Muscle layer of duodenum (tissue), 2 donors: Measurements from ENCODE around the gene ACSBG1.

Source experiments
- H3K27ac ChIP-seq: one replicate; pipeline ENCODE4 v1.7.0; 2013; ENCODE audit warnings: mild to moderate bottlenecking, low read length
- H3K27me3 ChIP-seq: one replicate; pipeline ENCODE4 v1.7.0; 2013; ENCODE audit warnings: low read depth, mild to moderate bottlenecking, control low read depth, low read length
- H3K36me3 ChIP-seq, 2 donors: one replicate each; pipeline ENCODE4 v1.7.0; 2013; ENCODE audit warnings: low read length in 2 of 2, control low read depth in 1 of 2, mild to moderate bottlenecking in 1 of 2; ENCODE audit not compliant: insufficient read depth in 2 of 2, control insufficient read depth in 1 of 2
- H3K4me1 ChIP-seq, 2 donors: one replicate each; pipeline ENCODE4 v1.7.0; 2013; ENCODE audit warnings: low read length in 2 of 2, mild to moderate bottlenecking in 2 of 2, control low read depth in 1 of 2, moderate library complexity in 1 of 2; ENCODE audit not compliant: insufficient read depth in 2 of 2, control insufficient read depth in 1 of 2
- H3K4me3 ChIP-seq, 2 donors: one replicate each; pipeline ENCODE4 v1.7.0; 2013; ENCODE audit warnings: low read length in 2 of 2, low read depth in 1 of 2, mild to moderate bottlenecking in 1 of 2
- H3K9me3 ChIP-seq, 2 donors: one replicate each; pipeline ENCODE4 v1.7.0; 2013; ENCODE audit warnings: low read length in 2 of 2, control low read depth in 1 of 2, mild to moderate bottlenecking in 1 of 2; ENCODE audit not compliant: control insufficient read depth in 1 of 2
- donor health status: healthy.

ACSBG1 gene

GRCh38 chr15:78216276-78217104, 17.9 kb downstream of the ACSBG1 start:
- Histone ChIP-seq H3K27ac (peak overlapping the region; percentile 53), H3K4me1 (peaks cover 4 to 9% of the 10 kb centered on the region in 2 donors), H3K36me3 (no peaks in the 10 kb centered on the region), H3K4me3 (no peak overlapping the region), H3K9me3 (no peaks in the 10 kb centered on the region), H3K27me3 (no peaks in the 10 kb centered on the region)

GRCh38 chr15:78213956-78214355, 20.4 kb downstream of the ACSBG1 start:
- Histone ChIP-seq H3K27me3 (no peaks in the 10 kb centered on the region), H3K36me3 (no peaks in the 10 kb centered on the region), H3K9me3 (no peaks in the 10 kb centered on the region), H3K27ac (no peak overlapping the region), H3K4me3 (no peak overlapping the region), H3K4me1 (peaks cover 9 to 13% of the 10 kb centered on the region in 2 donors)

- no peaks in the 10 kb centered on the region for H3K9me3 ChIP-seq
- H3K4me1 ChIP-seq = peaks cover 9 to 13% of the 10 kb centered on the region in 2 donors
- H3K36me3 ChIP-seq = no peaks in the 10 kb centered on the region
- H3K27me3 ChIP-seq = no peaks in the 10 kb centered on the region
- no peak overlapping the region for H3K4me3 ChIP-seq
- H3K27ac ChIP-seq = no peak overlapping the region
These were observed 21.0 kb downstream of the ACSBG1 start for GRCh38 chr15:78213425-78213750.

- Histone ChIP-seq H3K27ac (peak overlapping the region; percentile 29), H3K4me1 (peaks cover 9 to 13% of the 10 kb centered on the region in 2 donors), H3K36me3 (no peaks in the 10 kb centered on the region), H3K27me3 (no peaks in the 10 kb centered on the region), H3K4me3 (no peak overlapping the region), H3K9me3 (no peaks in the 10 kb centered on the region)
These were observed 21.6 kb downstream of the ACSBG1 start for GRCh38 chr15:78212546-78213424.

GRCh38 chr15:78212008-78212407, 22.4 kb downstream of the ACSBG1 start:
- H3K27me3 ChIP-seq = no peaks in the 10 kb centered on the region
- H3K4me1 ChIP-seq = peaks cover 9 to 13% of the 10 kb centered on the region in 2 donors
- H3K4me3 ChIP-seq = no peak overlapping the region
- no peaks in the 10 kb centered on the region for H3K9me3 ChIP-seq
- no peaks in the 10 kb centered on the region for H3K36me3 ChIP-seq
- H3K27ac ChIP-seq = no peak overlapping the region

- Histone ChIP-seq H3K27me3 (no peaks in the 10 kb centered on the region), H3K4me1 (peaks cover 6 to 11% of the 10 kb centered on the region in 2 donors), H3K36me3 (no peaks in the 10 kb centered on the region), H3K4me3 (no peak overlapping the region), H3K27ac (no peak overlapping the region), H3K9me3 (no peaks in the 10 kb centered on the region)
These were observed 23.0 kb downstream of the ACSBG1 start for GRCh38 chr15:78211189-78211921.

- no peaks in the 10 kb centered on the region for H3K36me3 ChIP-seq
- H3K27ac ChIP-seq = no peak overlapping the region
- peaks cover 6 to 9% of the 10 kb centered on the region in 2 donors for H3K4me1 ChIP-seq
- H3K4me3 ChIP-seq = no peak overlapping the region
- H3K27me3 ChIP-seq = no peaks in the 10 kb centered on the region
- no peaks in the 10 kb centered on the region for H3K9me3 ChIP-seq
These were observed 24.0 kb downstream of the ACSBG1 start for GRCh38 chr15:78210349-78210717.

- Histone ChIP-seq H3K4me3 (no peak overlapping the region), H3K4me1 (peaks cover 10 to 12% of the 10 kb centered on the region in 2 donors), H3K36me3 (no peaks in the 10 kb centered on the region), H3K27ac (no peak overlapping the region), H3K9me3 (no peaks in the 10 kb centered on the region), H3K27me3 (no peaks in the 10 kb centered on the region)
These were observed 24.6 kb downstream of the ACSBG1 start for GRCh38 chr15:78209646-78210348.

- H3K4me3 ChIP-seq = no peak overlapping the region
- no peaks in the 10 kb centered on the region for H3K27me3 ChIP-seq
- H3K9me3 ChIP-seq = no peaks in the 10 kb centered on the region
- no peak overlapping the region for H3K27ac ChIP-seq
- H3K36me3 ChIP-seq = no peaks in the 10 kb centered on the region
- H3K4me1 ChIP-seq = peaks cover 12 to 17% of the 10 kb centered on the region in 2 donors
These were observed 25.3 kb downstream of the ACSBG1 start for GRCh38 chr15:78208887-78209645.

- Histone ChIP-seq H3K27ac (no peak overlapping the region), H3K36me3 (no peaks in the 10 kb centered on the region), H3K9me3 (no peaks in the 10 kb centered on the region)
These were observed 26.0 kb downstream of the ACSBG1 start for GRCh38 chr15:78208341-78208844.

More at GRCh38 chr15:78208341-78208844, 26.0 kb downstream of the ACSBG1 start:
- Histone ChIP-seq H3K27me3 (no peaks in the 10 kb centered on the region), H3K4me3 (no peak overlapping the region), H3K4me1 (peaks cover 12 to 21% of the 10 kb centered on the region in 2 donors)
